HG03565 (cell line): ENCODE results near the gene ZNRF1.
A peak's percentile ranks its signal among the peaks of the same experiment; 100 is the strongest.
"Not testable (repeated sequence)": the region's sequence is repeated elsewhere in the genome, so short reads cannot be mapped to it uniquely, and the experiment has no call there.

Experiments used
- ATAC-seq: cut with Tn5 transposase; IDR thresholded peaks from one replicate; pipeline ENCODE4 v1.9.1; 2021; ENCODE audit warnings: mild to moderate bottlenecking, moderate library complexity; ENCODE audit not compliant: unreplicated experiment

ZNRF1 gene

DNA sequence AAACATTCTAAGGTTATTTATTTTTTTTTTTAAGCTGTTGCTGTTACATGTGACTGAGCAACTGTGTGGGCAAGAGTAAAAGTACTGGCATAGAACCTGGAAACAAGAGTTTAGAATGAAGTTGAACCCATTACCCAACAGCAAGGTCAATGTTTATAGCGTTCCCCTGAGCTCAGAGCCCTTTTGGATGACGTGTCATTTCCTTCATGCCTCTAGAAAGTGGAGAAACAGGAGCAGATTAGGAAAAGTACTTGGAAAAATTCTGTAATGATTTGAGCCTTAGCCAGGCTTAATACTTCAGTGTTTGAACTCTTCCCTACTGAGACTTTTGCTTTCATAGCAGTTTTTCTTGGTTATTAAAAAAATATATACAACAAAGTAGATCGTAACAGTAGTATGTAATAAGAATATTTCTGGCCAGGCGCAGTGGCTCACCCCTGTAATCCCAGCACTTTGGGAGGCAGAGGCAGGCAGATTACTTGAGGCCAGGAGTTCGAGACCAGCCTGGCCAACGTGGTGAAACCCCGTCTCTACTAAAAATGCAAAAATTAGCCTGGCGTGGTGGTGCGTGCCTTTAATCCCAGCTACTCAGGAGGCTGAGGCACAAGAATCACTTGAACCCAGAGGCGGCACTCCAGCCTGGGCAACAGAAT, 27.5 kb downstream of the ZNRF1 start:
- ATAC-seq: not testable (repeated sequence)

DNA sequence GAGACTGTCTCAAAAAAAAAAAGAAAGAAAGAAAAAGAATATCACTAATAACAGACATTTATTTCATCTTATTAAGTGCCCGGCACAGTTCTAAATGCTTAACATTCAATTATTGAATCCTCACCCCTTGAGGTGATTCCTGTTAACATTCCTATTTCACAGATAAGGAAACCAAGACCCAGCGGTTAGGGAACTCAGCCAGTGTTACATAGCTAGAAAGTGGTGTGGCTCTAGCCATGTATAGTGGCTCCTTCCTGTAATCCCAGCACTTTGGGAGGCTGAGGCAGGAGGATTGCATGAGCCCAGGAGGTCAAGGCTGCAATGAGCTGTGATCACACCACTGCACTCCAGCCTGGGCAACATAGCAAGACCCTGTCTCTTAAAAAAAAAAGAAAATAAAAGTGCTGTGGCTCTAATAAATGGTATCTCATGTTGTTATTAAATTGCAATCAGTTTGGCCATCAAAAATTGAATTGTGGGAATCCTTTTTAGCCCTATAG, 28.1 kb downstream of the ZNRF1 start:
- no peak for ATAC-seq

DNA sequence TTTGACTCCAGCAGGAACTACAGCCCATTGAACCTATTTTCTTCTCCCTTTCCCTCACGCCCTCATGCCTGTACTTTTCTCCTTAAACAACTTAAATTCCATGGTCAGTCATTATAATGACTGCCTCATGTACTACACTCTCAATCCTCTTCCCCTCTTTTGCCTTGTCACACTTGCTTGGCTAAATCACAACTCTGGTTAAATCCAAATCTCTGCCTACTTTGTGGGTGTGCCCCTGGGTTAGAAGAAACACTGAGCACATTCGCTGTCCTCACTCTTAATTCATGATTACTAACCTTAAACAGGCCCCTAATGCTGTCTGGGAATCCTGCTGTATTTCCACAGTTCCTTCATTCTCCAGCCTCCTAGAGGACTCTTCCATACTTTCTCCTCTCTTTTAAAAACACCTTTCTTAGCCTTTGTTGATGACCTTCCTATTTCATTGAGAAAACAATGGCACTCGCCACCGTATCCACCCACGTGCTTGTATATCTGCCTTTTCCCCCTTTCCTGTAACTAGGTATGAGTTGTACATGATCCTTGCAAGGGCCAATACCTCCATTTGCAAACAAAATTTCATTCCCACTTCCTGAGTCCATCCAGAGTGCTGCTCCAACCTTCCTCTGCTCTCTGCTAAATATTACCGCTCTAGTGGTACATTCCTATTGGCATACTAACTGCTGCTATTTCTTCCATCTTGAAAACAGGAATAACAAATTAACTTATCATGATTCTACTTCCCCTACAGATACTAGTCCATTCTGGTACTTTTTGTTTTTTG, 28.9 kb downstream of the ZNRF1 start:
- ATAC-seq: no peak

DNA sequence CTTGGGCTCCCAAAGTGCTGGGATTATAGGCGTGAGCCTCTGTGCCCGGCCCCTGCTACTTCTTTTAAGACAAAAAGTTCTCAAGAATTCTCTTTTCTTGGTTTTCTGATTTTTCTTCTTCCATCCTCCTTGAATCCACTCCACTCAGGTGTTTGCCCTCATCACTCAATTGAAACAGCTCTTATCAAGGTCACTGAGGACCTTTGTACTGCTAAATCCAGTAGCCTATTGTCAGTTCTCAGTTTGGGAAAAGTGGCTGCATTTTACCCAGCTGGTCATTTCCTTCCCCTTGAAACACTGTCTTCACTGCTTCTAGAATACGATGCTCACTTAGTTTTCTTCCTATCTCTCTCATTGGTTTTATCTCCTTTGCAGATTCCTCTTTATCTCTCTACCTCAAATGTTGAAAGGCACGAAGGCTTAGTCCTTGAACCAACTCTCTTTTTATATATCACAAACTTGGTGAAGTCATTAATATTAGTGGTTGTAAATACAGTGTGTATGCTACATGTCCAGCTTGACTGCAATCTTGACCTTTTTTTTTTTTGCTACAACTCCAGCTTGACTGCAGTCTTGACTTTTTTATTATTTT, 29.8 kb downstream of the ZNRF1 start:
- no peak for ATAC-seq

DNA sequence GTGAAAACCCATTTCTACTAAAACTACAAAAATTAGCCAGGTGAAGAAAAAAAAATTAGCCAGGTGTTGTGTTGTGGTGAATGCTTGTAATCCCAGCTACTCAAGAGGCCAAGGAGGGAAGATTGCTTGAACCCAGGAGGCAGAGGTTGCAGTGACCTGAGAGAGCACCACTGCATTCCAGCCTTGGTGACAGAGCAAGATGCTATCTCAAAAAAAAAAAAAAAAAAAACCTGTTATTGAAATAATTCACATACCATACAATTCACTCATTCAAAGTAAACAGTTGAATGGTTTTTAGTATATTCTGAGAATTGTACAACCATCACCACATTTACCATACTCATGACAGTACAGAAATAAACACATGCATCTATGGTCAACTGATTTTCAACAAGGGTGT, 31.0 kb downstream of the ZNRF1 start:
- no peak for ATAC-seq

DNA sequence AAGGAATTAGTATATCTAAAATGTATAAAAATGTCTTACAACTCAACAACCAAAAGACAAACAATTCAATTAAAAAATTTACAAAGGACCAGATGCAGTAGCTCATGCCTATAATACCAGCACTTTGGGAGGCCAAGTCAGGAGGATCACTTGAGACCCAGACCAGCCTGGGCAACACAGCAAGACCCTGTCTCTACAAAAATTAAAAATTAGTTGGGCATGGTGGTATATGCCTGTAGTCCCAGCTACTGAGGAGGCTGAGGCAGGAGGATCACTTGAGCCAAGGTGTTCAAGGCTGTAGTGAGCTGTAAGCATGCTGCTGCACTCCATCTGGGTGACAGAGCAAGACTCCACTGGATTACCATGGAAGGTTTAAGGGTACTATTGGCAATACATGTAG, 33.8 kb downstream of the ZNRF1 start:
- ATAC-seq: no peak

DNA sequence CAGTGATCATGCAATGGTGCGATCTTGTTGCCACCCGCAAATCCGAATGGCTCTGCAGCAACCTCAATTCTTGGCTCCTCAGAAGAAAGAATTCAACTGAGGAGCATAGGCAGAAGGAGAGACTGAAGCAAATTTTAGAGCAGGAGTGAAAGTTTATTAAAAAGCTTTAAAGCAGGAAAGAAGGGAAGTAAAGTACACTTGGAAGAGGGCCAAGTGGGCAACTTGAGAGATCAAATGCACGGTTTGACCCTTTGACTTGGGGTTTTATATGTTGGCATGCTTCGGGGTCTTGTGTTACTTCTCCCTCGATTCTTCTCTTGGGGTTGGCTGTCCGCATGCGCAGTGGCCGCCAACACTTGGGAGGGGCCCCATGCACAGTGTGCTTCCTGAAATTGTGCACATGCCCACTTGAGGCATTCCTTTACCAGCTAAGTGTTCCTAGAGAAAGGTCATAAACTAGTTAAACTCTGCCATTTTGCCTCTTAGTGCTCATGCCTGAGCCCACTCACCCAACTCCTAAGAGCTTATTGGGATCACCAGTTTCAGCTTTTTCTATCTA, 36.7 kb downstream of the ZNRF1 start:
- ATAC-seq: no peak

DNA sequence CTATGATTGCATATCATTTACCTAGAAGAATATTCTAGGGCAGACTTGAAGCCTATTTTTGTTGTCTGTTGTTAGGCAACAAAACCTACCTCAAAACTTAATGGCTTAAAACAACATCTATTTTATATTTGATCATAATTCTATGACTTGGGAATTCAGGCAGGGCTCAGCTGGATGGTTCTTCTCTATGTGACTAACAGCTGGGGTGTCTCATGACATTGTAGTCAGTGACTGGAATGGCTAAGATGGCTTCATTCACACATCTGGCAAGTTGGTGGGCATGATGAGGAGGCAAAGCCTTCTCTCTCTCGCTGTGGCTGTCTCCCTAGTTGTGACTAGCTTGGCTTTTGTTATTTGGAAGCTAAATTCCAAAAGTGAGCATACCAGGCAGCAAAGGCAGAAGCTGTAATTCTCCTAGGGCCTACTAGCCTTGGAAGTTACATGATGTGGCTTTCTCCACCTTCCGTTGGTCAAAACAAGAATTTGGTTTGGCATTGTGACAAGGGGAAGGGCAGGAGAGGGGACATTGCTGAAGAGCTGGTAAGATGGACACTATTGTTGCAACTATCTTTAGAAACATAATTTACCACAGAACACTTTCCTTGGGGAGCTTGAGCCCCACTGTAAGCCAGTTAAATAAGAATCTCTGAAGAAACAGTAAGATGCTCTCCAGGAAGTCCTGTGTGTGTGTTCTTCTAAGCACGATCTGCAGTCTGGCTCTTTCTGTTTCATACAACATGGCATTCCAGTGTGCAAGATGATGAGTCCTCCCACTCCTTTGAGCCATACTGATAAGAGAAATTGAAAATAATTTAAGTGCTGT, 39.4 kb downstream of the ZNRF1 start:
- ATAC-seq: no peak

DNA sequence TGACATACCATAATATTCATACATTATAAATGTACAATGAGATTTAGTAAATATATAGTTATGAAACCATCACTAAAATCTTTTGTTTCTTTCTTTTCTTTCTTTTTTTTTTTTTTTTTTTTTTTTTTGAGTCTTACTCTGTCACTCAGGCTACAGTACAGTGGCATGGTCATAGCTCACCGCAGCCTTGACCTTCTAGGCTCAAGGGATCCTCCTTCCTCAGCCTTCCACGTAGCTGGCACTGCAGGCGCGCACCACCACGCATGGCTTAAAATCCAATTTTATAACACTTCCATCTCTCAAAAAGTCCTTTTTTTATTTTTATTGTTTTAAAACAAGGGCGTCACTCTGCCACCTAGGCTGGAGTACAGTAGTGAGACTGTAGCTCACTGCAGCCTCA, 41.1 kb downstream of the ZNRF1 start:
- no peak for ATAC-seq

DNA sequence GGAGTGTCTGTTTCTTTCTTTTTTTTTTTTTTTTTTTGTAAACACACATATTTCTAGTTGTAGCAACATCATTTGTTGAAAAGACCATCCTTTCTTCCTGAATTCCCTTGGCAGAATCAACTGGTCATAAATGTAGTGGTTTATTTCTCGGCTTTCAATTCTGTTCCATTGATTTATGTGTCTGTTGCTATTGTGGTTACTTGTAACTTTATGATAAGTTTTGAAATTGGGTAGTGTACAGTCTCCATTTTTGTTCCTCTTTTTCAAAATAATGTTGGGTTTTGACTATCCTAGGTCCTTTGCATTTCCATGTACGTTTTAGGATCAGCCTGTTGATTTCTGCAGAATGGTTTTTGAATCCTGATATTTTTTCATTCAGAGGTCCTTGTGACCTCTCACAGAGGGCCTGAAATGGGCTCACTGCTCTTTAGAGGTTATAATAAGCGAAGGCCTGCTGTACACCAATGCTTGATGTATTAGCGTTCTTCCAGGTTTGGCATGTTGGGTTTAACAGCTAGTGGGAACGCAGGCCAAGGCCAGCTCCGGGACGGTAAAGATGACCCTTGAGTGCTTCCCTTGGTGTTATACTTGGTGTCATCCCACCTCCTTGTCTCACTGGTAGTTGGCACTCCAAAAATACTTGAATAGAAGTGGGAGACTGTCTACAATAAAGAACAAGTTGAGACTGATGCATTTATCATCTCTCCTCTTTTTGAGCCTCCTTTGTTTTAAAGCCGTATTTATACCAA, 43.8 kb downstream of the ZNRF1 start:
- peak; percentile 13 for ATAC-seq

DNA sequence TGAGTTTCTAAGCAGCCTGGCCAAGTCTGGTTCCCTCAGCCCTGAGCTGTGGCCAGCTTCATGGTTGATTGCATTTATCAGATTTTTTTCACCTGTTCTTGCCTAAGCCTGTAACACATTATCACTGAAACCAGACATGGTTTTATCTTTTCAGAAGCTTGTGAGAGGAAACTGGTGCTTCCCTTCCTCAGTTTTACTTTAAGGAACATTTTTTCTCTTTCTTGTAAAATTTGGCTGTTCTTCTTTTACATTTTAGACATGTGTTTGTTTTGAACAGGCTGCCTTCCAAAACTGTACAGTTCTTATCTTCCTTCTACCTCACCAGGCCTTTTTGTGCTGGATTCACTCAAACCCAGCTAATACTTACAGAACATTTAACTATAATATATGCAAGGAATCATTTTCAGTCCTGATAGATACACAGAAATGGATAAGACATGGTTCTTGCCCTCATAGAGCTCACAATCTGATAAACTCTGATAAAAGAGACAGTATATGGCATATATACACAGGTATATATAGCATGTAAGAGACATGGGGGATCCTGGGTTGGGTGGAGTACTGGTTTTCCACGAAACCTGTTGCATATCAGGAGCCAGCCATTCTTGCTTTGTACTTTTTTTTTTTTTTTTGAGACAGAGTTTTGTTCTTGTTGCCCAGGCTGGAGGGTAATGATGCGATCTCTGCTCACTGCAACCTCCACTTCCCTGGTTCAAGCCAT, 44.5 kb downstream of the ZNRF1 start:
- ATAC-seq: peak; percentile 63

DNA sequence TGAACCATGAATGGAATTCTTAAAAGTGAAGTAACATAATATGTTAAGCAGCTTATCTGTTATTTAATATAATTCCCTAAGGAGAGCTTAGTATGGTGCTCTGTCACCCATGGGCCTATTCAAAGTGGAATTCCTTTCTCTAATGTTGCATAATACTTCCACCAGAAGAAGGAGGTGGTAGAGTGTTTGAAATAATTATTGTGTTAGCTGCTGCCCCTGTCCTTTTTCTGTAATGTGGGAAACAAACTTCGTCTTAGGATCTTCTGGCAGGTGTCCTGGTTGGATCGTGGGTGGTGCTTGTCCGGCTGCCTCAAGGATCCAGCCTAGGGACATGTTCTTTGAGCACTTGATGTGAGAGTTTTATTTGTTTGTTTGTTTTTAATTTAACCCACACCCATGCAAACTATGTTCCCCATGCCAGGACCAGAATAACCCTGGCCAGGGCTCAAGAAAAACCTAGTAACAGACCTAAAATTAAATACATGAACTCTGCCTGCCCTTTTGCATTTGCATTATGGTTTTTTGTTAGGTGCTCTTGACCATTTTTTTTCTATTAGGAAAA, 46.1 kb downstream of the ZNRF1 start:
- ATAC-seq: no peak

DNA sequence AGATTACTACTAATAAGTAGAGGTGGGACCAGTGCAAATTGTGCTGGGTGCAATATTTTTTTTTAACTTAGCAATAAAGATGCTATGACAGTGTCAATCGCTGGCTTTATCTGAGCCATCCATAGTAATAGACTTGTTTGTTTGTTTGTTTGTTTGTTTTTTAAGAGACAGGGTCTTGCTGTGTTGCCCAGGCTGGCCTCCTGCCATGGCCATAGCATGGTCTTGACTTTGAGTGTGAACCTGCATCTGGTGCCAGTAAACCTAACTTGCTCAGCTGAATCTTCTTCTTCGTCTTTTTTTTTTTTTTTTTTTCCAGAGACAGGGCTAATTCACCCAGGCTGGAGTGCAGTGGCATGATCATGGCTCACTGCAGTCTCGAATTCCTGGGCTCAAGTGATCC, 46.6 kb downstream of the ZNRF1 start:
- no peak for ATAC-seq

DNA sequence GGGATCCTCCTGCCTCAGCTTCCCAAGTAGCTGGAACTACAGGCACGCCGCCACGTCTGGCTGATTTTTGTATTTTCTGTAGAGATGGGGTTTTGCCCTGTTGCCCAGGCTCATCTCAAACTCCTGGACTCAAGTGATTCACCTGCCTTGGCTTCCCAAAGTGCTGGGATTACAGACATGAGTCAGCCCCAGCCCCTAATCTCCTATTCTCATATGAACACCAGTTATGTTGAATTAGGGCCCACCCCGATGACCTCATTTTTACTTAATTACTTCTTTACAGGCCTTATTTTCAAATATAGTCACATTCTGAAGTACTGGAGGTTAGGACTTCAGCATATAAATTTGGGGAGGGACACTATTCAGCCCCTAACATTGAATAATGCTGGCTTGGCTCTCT, 49.2 kb downstream of the ZNRF1 start:
- no peak for ATAC-seq

DNA sequence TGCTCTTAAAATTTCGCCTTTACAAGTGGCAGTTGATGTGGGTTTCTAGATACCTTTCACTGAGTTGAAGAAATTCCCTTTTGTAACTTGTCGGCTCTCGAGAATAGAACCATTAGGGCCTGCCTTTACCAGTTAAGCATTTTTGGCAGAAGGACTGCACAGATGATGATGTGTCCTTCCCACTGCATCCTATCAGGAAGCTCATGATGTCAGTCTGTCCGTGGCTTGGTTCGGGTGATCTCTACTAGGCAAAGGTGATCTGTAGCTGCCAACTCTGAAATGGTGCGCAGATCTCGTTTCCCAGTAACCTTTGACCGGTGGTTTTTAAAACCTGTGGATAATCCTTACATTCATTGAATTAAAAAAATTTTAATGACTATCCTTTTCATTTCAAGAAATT, 49.7 kb downstream of the ZNRF1 start:
- ATAC-seq: no peak

DNA sequence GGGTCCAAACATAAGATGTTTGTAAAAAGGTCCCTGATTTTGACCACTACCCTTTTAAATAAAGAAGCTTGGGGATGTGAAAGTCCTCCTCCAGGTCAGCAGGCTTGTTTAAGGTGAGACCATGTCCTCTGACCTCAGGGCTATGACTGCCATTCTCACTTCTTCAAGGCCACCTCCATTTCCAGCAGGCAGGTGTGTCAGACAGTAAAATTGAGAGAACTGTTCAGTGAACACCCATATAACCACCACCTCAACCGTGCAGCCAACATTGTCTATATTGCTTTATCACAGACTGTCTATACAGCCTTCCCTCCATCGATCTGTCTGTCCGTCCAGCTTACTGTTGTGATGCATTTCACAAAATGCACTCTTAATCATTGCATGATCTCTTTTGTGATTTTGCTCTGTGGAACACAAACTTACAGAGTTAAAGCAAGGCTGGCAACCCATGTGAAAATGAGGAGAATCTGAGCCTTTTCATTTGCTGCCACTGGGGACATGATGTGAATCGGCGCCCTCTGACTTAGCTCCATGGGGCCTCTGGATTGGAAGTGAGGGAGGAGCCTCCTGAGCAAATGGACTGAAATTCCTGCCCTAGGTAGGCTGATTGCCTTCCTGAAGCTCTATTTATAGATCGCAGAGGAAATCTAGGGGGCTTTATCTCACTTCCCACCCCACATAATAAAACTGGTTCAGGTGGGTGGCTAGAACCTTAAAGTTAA, 53.8 kb downstream of the ZNRF1 start:
- no peak for ATAC-seq

DNA sequence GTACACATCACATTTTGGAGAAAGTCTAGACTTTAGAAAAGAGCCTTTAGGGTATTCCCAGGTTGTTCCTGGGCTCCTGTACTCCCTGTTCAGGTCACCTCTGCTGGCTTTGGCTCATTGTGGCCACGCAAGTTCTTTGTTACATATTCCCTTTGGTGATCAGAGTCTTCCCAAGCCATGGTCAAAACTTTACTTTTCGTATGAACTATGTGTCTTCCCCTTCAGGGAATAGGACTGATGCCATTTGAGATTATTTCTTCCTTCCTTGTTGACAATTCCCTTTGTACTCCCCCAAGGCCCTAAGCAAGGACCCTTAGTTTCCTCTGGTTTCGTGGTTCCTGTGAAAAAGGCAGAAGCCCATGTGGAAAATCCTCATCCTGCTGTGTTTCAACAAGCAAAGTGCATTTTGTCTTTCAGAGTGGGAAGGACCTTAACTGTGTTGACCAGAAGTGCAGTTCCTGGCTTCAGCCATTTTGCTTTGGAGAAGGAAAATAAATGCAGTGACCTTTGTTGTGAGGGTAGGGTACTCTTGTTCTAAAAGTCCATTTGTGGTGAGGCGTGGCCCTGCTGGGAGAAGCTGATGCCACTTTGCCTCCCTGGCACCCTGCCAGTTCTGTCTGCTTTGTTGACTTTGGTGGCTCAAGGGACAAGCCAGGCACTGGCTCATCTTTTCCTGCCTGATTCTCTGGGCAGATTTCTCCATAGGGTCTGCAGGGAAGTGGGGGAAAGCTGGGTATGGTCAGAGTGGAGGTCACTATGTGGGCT, 55.1 kb downstream of the ZNRF1 start:
- no peak for ATAC-seq

DNA sequence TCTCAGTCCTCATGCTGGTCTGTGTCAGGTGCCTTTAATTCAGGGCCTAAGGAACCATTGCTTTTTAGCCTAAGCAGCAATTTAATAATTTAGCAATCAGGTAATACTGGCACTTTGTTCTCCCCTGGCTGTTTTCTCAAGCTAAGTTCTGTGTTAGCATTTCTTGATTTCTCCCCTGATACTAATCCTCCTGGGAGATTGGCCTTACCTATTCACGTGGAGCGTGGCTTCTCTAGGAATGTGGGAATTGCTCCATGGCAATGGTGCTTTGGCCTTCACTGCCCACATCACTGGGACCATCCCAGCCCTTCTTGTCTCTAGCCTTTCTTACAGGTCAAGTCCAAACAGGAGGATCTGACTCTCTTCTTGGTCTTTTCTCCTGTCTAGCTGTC, 55.7 kb downstream of the ZNRF1 start:
- ATAC-seq: no peak
